ENCODE results near the gene IFT20. TPM values are rescaled to one million over a fixed set of nuclear protein-coding genes. Genes with fewer than 3 reads are reported as not detected.
A peak's percentile ranks its signal among the peaks of the same experiment; 100 is the strongest.

Gene IFT20
- total and polyA plus RNA-seq, 10 of the 15 experiments (the other 5 are each of a cell fraction or from before 2014, with no cell fraction given): 9.4 to 38.2 (median 19.1) TPM

DNA sequence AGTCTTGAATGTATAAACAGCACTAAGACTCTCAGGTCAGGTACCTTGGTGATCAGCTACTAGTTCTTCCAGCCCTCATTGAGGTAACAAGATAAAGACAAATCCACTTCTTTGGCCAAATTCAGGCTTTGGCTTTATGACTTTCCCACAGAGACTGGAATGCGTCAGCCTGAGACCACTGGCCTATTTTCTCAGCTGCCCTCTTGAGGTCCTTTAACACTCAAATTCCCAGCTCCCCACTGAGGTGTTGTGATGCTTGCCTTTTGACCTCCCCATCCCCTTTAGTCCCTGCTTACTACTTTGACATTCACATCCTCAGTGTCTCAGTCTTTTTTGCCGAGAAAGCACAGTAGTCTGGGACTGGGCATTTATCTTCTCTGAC is 10.9 kb upstream of the IFT20 start:
- H3K27me3 ChIP-seq (replicated peaks in 1 of 2; ENCODE audit: control insufficient read depth in 2 of 2, insufficient read depth in 2 of 2, low read length in 1 of 2): no peaks in the 10 kb centered on the region
- POLR2A ChIA-PET: interaction anchor here (0.5 kb wide), 1 partner anchor 198 kb away, joined by 7 read pairs; no protein-coding TSS in a partner anchor
- SMC1A ChIA-PET (ENCODE audit: uncharacterized antibody, unreplicated experiment): interaction anchor here (1.4 kb wide), 1 partner anchor 11 kb away, joined by 3 read pairs; the partner anchor contains the start of genes IFT20 and TNFAIP1
- in situ Hi-C loops (cut with MboI) (no loop called here), intact Hi-C loops (cut with micrococcal nuclease; ENCODE audit: unreplicated experiment) (no loop called here)
- peaks cover 18 to 29% of the 10 kb centered on the region in 2 experiments for H3K36me3 ChIP-seq (ENCODE audit: control insufficient read depth in 2 of 2, insufficient read depth in 2 of 2, low read length in 1 of 2)
- no peak overlapping the region for H2AFZ ChIP-seq (ENCODE audit: control insufficient read depth, low read depth, low read length)
- H3K4me3 ChIP-seq: no peak overlapping the region
- no peaks in the 10 kb centered on the region for H3K4me1 ChIP-seq (ENCODE audit: control insufficient read depth, insufficient read depth, low read length)
- WGBS (ENCODE audit: insufficient coverage, insufficient replicate concordance, low lambda C conversion rate, missing lambda C conversion rate): 100% methylated on average over 2 of the region's 2 CpGs
- RAD21 ChIA-PET (ENCODE audit: unreplicated experiment): no interaction called here
- FAIRE-seq: no peak
- BruUV-seq (replicated peaks): no TSS peak
- no peak overlapping the region for H3K27ac ChIP-seq (ENCODE audit: control insufficient read depth, insufficient read depth)
- CTCF ChIA-PET: interaction anchor here (0.8 to 1.2 kb wide), 2 partner anchors 11 to 70 kb away, joined by 3 read pairs; partner anchors contain the start of genes IFT20 and TNFAIP1
- no peak overlapping the region for H3K9ac ChIP-seq (ENCODE audit: control insufficient read depth, insufficient read depth, low read length)
- no peaks in the 10 kb centered on the region for H3K9me3 ChIP-seq (replicated peaks; ENCODE audit: control insufficient read depth, insufficient read depth, low read length)
- TF ChIP-seq ZNF622 (IDR thresholded peaks at IDR 0.05) (no peak), SMAD1 (IDR thresholded peaks at IDR 0.05; ENCODE audit: low read depth, partially characterized antibody) (no peak)
- ATAC-seq: no peak
- no peak overlapping the region for H3K4me2 ChIP-seq (ENCODE audit: control insufficient read depth, insufficient read depth)
- no peaks in the 10 kb centered on the region for H3K79me2 ChIP-seq (ENCODE audit: control insufficient read depth, insufficient read depth, low read length)
- H4K20me1 ChIP-seq (ENCODE audit: control insufficient read depth, insufficient read depth): no peaks in the 10 kb centered on the region
- DNase-seq (ENCODE audit: low read depth, low spot score): no peak

DNA sequence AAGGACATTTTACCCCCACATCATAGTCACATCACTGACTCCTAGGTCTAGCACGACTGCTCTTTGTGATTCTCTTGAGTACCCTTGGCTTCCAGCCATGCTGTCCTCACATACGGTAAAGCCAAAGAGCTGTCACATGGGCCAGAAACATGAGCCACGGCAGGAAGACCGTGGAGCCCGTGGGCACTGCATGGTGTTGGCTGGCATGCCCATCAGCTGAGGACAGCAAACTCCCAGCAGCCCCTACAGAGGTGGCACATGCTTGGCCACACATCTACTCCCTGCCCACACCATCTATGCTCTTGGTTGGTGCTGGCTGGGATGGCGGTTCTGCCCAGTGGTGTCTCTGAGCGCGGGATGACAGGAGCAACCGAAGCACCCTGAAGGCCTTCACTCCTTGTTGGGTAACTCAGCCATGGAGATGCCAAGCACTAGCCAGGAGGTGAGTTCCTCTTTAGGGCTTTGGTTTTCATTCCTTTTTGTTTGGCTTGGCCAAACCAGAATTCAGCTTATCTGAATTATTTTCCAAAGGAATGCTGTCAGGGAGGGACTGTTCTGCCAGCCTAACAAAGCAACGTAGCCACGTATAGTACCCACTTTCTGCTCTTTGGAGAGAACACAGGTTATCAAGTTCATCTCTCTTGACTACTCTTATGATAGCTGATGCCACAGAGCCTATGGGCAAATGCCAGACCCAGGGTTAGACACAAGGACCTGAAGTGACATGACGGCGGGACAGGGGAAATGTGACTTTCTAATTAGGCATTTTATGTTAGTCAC is 10.3 kb upstream of the IFT20 start:
- 96% methylated on average over 13 of the region's 13 CpGs for WGBS (ENCODE audit: insufficient coverage, insufficient replicate concordance, low lambda C conversion rate, missing lambda C conversion rate)
- H3K4me2 ChIP-seq (ENCODE audit: control insufficient read depth, insufficient read depth): no peak overlapping the region
- TF ChIP-seq BCL11A (IDR thresholded peaks at IDR 0.05; ENCODE audit: low read depth, low read length): no peak
- TF ChIP-seq POLR2A (IDR thresholded peaks at IDR 0.05; ENCODE audit: low read depth, low read length): peak; percentile 54
- no peaks in the 10 kb centered on the region for H3K9me3 ChIP-seq (replicated peaks; ENCODE audit: control insufficient read depth, insufficient read depth, low read length)
- POLR2A ChIA-PET: no interaction called here
- ATAC-seq: no peak
- RAD21 ChIA-PET (ENCODE audit: unreplicated experiment): no interaction called here
- H3K27me3 ChIP-seq (replicated peaks in 1 of 2; ENCODE audit: control insufficient read depth in 2 of 2, insufficient read depth in 2 of 2, low read length in 1 of 2): no peaks in the 10 kb centered on the region
- FAIRE-seq: no peak
- no peak overlapping the region for H3K4me3 ChIP-seq
- H4K20me1 ChIP-seq (ENCODE audit: control insufficient read depth, insufficient read depth): no peaks in the 10 kb centered on the region
- H3K36me3 ChIP-seq (ENCODE audit: control insufficient read depth in 2 of 2, insufficient read depth in 2 of 2, low read length in 1 of 2): peaks cover 13 to 28% of the 10 kb centered on the region in 2 experiments
- no peak overlapping the region for H2AFZ ChIP-seq (ENCODE audit: control insufficient read depth, low read depth, low read length)
- no TSS peak for BruUV-seq (replicated peaks)
- no peak overlapping the region for H3K9ac ChIP-seq (ENCODE audit: control insufficient read depth, insufficient read depth, low read length)
- H3K27ac ChIP-seq (ENCODE audit: control insufficient read depth, insufficient read depth): no peak overlapping the region
- SMC1A ChIA-PET (ENCODE audit: uncharacterized antibody, unreplicated experiment): no interaction called here
- CTCF ChIA-PET: interaction anchor here (0.8 to 1.2 kb wide), 2 partner anchors 10 to 71 kb away, joined by 3 read pairs; partner anchors contain the start of genes IFT20 and TNFAIP1
- intact Hi-C loops (cut with micrococcal nuclease; ENCODE audit: unreplicated experiment): no loop called here
- H3K4me1 ChIP-seq (ENCODE audit: control insufficient read depth, insufficient read depth, low read length): no peaks in the 10 kb centered on the region
- H3K79me2 ChIP-seq (ENCODE audit: control insufficient read depth, insufficient read depth, low read length): no peaks in the 10 kb centered on the region
- in situ Hi-C loops (cut with MboI): no loop called here
- no peak for DNase-seq (ENCODE audit: low read depth, low spot score)
